ENCODE results near the gene CHRNE. TPM values are rescaled to one million over a fixed set of nuclear protein-coding genes. Genes with fewer than 3 reads are reported as not detected.

The CHRNE gene
- total and polyA plus RNA-seq, 2 experiments from 2014 or later = 0.24 to 1.2 TPM

- TF ChIP-seq REST (IDR thresholded peaks at IDR 0.05; ENCODE audit: unreplicated experiment) (no peak), ZNF331 (CRISPR knock-in tag; IDR thresholded peaks at IDR 0.05; ENCODE audit: low read depth) (no peak), EZH2phosphoT487 (IDR thresholded peaks at IDR 0.05; ENCODE audit: unreplicated experiment) (no peak), ETS1 (IDR thresholded peaks at IDR 0.05) (no peak), CREB1 (CRISPR knock-in tag; IDR thresholded peaks at IDR 0.05; ENCODE audit: low read depth) (peak; percentile 92), CTCF (conservative IDR thresholded peaks at IDR 0.05; ENCODE audit: low read depth in 2 of 2) (peak in 1 of 2 experiments; percentile 21; a peak in 2 of 4 replicates), ZNF462 (CRISPR knock-in tag; IDR thresholded peaks at IDR 0.05) (no peak), ZNF114 (CRISPR knock-in tag; IDR thresholded peaks at IDR 0.05) (no peak), POLR2AphosphoS5 (IDR thresholded peaks at IDR 0.05; ENCODE audit: low read depth) (no peak), STAT1 (IDR thresholded peaks at IDR 0.05; ENCODE audit: unreplicated experiment) (no peak), EZH2 (IDR thresholded peaks at IDR 0.05; ENCODE audit: low read depth, unreplicated experiment) (no peak), NANOG (IDR thresholded peaks at IDR 0.05; ENCODE audit: borderline replicate concordance) (no peak), JUNB (IDR thresholded peaks at IDR 0.05; ENCODE audit: unreplicated experiment) (no peak)
- peaks cover 33% of the 10 kb centered on the region for H3K27me3 Mint-ChIP-seq (ENCODE audit: insufficient read depth, low read depth, poor library complexity)
- H3K4me3 Mint-ChIP-seq = peak within 1 kb of the TSS; percentile 85
- H4K20me1 ChIP-seq (replicated peaks; ENCODE audit: insufficient read depth) = no peaks in the 10 kb centered on the region
- H3K4me3 ChIP-seq = peak within 1 kb of the TSS; percentile 77
- H3K27ac ChIP-seq (ENCODE audit: low read depth) = no peak within 1 kb of the TSS
- H3K36me3 ChIP-seq (ENCODE audit: insufficient read depth) = no peaks in the 10 kb centered on the region; the same call in 1 of the 2 replicates
- H3K36me3 Mint-ChIP-seq (ENCODE audit: low read depth) = peaks cover 14% of the 10 kb centered on the region; the same call in 2 of the 3 replicates
- ATAC-seq (peak; percentile 49), DNase-seq (ENCODE audit: low spot score) (peak; percentile 92)
- peaks cover 26% of the 10 kb centered on the region for H3K4me1 Mint-ChIP-seq
- H3F3A ChIP-seq (replicated peaks; ENCODE audit: low read depth) = peaks cover 37% of the 10 kb centered on the region
- peak within 1 kb of the TSS; percentile 87 for H2AFZ ChIP-seq
- no peaks in the 10 kb centered on the region for H3K9me2 ChIP-seq (ENCODE audit: insufficient read depth)
- H3K79me2 ChIP-seq (replicated peaks; ENCODE audit: insufficient read depth) = no peaks in the 10 kb centered on the region
- no peaks in the 10 kb centered on the region for H3K9me3 Mint-ChIP-seq
- H3K4me1 ChIP-seq (ENCODE audit: insufficient read depth) = 0 out of 2 replicates have a peak, but pooled peaks cover 5% of the 10 kb centered on the region
- peak within 1 kb of the TSS; percentile 90 for H3K27ac Mint-ChIP-seq
- H3K27me3 ChIP-seq (ENCODE audit: insufficient read depth) = peaks cover 9% of the 10 kb centered on the region
- H3K4me2 ChIP-seq = peak within 1 kb of the TSS; percentile 95
Measured at GRCh38 chr17:4899341-4900230, 3.3 kb downstream of the CHRNE start, which contains the start of gene C17orf107. Gene C17orf107 (plus strand): TSS chr17:4899536. CDS start chr17:4899763, 227 bp downstream.
